ENCODE results near the gene DPP6. TPM values are rescaled to one million over a fixed set of nuclear protein-coding genes. Genes with fewer than 3 reads are reported as not detected.

Gene DPP6
- total and polyA plus RNA-seq, 9 of the 15 experiments (the other 6 are each of a cell fraction or from before 2014, with no cell fraction given) = not detected

DNA sequence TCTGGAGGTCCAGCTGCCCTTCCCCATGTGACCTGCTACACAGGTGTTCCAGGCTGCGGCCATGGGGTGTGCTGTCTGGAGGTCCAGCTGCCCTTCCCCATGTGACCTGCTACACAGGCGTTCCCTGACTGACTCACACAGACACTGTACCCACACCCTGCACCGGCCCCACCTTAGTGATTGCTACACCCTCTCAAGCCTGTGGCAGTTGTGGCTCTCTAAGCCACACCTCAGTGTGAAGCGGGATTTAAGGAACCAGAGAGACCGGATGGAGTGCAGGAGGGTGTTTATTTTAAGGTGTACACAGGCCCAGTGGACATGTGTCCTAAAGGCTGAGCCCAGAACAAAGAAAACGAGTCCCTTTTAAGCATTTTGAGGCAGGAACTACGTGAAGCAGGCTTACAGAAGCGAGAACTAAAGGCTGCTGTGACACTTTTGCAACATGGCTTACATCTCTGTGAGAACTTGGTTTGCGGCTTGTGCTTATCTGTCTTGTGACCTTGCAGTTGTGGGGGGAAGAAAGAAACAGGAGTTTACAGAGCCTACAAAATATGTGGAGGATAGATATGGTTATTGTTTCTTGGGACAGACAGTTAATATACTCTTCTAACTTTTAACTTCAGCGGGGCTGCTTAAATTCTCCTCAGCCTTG, 624.4 kb downstream of the DPP6 start (continued):
- 0 out of 2 replicates have a peak, but pooled peaks have one; percentile 47 for TF ChIP-seq HNRNPUL1 (IDR thresholded peaks at IDR 0.05; ENCODE audit: low read length)
- no peak for TF ChIP-seq ZNF778 (CRISPR knock-in tag; IDR thresholded peaks at IDR 0.05)
- no peak for TF ChIP-seq CHD7 (IDR thresholded peaks at IDR 0.05; ENCODE audit: low read depth, low read length)
- TF ChIP-seq RBFOX2 (IDR thresholded peaks at IDR 0.05; ENCODE audit: low read depth, low read length) = peak; percentile 71
- peak; percentile 67; the same call in 1 of the 2 replicates for TF ChIP-seq NR1H2 (CRISPR knock-in tag; IDR thresholded peaks at IDR 0.05)
- TF ChIP-seq TAL1 (IDR thresholded peaks at IDR 0.05) = peak; percentile 91
- no peak for TF ChIP-seq ZNF695 (CRISPR knock-in tag; IDR thresholded peaks at IDR 0.05)
- TF ChIP-seq ZNF311 (CRISPR knock-in tag; IDR thresholded peaks at IDR 0.05) = no peak
- no peak for TF ChIP-seq CHD2 (IDR thresholded peaks at IDR 0.05; ENCODE audit: low read depth, low read length)
- no peak for TF ChIP-seq ZNF561 (CRISPR knock-in tag; conservative IDR thresholded peaks at IDR 0.05)
- 0 out of 2 replicates have a peak, but pooled peaks have one; percentile 38 for TF ChIP-seq ZNF174 (CRISPR knock-in tag; IDR thresholded peaks at IDR 0.05)
- TF ChIP-seq ATF4 (CRISPR knock-in tag; IDR thresholded peaks at IDR 0.05) = peak; percentile 71; the same call in 1 of the 2 replicates
- TF ChIP-seq TBP (optimal IDR thresholded peaks at IDR 0.05; ENCODE audit: low read depth, low read length) = peak; percentile 29
- TF ChIP-seq, protein P1, sequence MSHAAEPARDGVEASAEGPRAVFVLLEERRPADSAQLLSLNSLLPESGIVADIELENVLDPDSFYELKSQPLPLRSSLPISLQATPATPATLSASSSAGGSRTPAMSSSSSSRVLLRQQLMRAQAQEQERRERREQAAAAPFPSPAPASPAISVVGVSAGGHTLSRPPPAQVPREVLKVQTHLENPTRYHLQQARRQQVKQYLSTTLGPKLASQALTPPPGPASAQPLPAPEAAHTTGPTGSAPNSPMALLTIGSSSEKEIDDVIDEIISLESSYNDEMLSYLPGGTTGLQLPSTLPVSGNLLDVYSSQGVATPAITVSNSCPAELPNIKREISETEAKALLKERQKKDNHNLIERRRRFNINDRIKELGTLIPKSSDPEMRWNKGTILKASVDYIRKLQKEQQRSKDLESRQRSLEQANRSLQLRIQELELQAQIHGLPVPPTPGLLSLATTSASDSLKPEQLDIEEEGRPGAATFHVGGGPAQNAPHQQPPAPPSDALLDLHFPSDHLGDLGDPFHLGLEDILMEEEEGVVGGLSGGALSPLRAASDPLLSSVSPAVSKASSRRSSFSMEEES (CRISPR knock-in tag; IDR thresholded peaks at IDR 0.05) = peak; percentile 35
- no peak for TF ChIP-seq ZNF41 (CRISPR knock-in tag; conservative IDR thresholded peaks at IDR 0.05)
- TF ChIP-seq LEF1 (IDR thresholded peaks at IDR 0.05) = peak; percentile 99
